Measurements from ENCODE around the gene COL9A1.

DNA sequence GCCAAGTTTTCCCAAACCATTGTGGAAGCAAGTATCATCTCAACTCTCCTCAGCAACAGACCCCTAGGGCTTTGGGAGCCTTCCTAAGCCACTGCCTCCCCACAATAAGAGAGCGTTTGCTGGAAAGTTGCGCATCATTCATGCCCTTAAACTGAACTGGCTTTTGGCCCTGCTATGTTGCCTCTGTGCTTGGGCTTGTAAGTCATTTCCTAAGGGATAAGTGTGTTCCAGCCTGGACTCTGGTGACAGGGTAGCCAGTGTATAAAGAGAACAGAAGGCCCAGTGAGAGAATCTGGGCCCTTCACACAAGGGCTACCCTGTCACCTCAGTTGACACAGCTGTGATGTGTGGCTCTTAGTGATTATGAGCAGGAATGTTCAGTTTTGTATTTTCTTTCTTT, 77.8 kb downstream of the COL9A1 start:
- TF ChIP-seq MAX (IDR thresholded peaks at IDR 0.05) (no peak), SIN3A (IDR thresholded peaks at IDR 0.05; ENCODE audit: low read depth) (no peak), CTCF (IDR thresholded peaks at IDR 0.05 in 2 of 3, conservative IDR thresholded peaks at IDR 0.05 in 1 of 3; ENCODE audit: borderline replicate concordance in 1 of 3, insufficient read depth in 1 of 3, low read depth in 2 of 3, low read length in 2 of 3) (no peak), POLR2A (IDR thresholded peaks at IDR 0.05; ENCODE audit: borderline replicate concordance, extremely low read depth, insufficient read depth, insufficient read length) (no peak), YY1 (IDR thresholded peaks at IDR 0.05; ENCODE audit: extremely low read depth, insufficient replicate concordance, low read depth, low read length) (no peak), JUND (IDR thresholded peaks at IDR 0.05) (no peak), ZNF274 (IDR thresholded peaks at IDR 0.05; ENCODE audit: low read depth, low read length) (no peak), SP1 (IDR thresholded peaks at IDR 0.05; ENCODE audit: low read depth) (no peak)
- TF ChIP-seq, protein P1, sequence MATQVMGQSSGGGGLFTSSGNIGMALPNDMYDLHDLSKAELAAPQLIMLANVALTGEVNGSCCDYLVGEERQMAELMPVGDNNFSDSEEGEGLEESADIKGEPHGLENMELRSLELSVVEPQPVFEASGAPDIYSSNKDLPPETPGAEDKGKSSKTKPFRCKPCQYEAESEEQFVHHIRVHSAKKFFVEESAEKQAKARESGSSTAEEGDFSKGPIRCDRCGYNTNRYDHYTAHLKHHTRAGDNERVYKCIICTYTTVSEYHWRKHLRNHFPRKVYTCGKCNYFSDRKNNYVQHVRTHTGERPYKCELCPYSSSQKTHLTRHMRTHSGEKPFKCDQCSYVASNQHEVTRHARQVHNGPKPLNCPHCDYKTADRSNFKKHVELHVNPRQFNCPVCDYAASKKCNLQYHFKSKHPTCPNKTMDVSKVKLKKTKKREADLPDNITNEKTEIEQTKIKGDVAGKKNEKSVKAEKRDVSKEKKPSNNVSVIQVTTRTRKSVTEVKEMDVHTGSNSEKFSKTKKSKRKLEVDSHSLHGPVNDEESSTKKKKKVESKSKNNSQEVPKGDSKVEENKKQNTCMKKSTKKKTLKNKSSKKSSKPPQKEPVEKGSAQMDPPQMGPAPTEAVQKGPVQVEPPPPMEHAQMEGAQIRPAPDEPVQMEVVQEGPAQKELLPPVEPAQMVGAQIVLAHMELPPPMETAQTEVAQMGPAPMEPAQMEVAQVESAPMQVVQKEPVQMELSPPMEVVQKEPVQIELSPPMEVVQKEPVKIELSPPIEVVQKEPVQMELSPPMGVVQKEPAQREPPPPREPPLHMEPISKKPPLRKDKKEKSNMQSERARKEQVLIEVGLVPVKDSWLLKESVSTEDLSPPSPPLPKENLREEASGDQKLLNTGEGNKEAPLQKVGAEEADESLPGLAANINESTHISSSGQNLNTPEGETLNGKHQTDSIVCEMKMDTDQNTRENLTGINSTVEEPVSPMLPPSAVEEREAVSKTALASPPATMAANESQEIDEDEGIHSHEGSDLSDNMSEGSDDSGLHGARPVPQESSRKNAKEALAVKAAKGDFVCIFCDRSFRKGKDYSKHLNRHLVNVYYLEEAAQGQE (IDR thresholded peaks at IDR 0.05; ENCODE audit: low read depth): no peak
- TF ChIP-seq, protein P2, sequence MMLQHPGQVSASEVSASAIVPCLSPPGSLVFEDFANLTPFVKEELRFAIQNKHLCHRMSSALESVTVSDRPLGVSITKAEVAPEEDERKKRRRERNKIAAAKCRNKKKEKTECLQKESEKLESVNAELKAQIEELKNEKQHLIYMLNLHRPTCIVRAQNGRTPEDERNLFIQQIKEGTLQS (IDR thresholded peaks at IDR 0.05): no peak

Data from HCT116 (cell line).